Stimulated activated CD4-positive, alpha-beta T cell treated with anti-CD3 and anti-CD28 coated beads, Interleukin-4, amount 100 ng/mL, for 48 hours (primary cell): ENCODE data around the gene MYO1E.

Source experiments
- DNase-seq, 2 donors: peaks; one replicate each; pipeline ENCODE4 v3.0.0-alpha.2; 2020; ENCODE audit warnings: low read depth in 2 of 2

Gene MYO1E

DNA sequence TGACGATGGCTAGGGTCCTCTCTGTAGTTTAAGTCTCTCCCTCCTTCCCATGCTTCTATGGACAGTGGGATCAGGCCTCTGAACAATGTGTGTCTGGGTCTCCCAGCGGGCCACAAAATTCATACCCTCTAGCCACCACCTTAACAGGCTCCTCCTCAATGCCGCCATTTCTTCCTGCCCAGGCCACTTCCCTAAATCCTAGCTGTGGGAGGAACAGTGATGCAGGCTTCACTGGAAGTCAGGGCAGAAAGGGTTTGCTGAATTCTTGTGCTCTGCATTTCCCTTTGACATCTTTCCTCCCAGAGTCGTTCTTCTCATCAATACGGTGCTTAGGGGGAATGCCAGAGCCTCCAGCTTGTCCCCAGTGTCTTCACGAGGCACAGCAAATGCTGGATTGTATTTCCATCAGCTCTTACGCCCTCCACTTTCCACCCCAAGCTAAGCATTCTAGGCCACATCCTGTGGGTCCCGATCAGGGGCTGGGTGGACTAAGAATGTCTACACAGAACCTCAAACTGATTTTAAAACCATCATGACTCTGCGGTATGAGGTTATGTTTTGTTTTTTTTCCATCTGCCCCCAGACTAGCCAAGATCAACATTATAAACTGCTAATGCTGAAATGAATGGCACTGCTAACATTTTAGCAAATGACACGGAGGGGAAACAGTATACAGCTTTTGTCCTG, 177.9 kb downstream of the MYO1E start:
- no peak for DNase-seq

GRCh38 chr15:59191855-59192237, 180.8 kb downstream of the MYO1E start:
- DNase-seq: no peak

DNA sequence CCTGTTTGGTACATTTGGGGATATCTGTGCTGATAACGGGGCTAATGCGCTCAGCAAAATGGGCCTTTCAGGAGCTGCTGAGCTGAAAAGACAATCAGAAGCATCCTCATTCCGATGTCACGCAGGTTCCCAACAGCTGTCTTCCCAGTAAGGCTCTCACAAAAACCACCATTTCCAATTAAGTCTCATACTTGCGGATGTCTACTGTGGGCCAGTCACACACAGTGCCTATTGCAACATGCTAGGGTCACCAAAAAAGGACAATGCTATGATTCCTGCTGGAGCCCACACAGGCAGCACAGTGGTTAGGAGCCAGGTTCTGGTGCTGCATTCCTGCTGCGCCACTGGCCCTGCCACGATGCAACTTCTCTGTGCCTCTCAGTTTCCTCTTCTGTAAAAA, 182.4 kb downstream of the MYO1E start:
- no peak for DNase-seq

DNA sequence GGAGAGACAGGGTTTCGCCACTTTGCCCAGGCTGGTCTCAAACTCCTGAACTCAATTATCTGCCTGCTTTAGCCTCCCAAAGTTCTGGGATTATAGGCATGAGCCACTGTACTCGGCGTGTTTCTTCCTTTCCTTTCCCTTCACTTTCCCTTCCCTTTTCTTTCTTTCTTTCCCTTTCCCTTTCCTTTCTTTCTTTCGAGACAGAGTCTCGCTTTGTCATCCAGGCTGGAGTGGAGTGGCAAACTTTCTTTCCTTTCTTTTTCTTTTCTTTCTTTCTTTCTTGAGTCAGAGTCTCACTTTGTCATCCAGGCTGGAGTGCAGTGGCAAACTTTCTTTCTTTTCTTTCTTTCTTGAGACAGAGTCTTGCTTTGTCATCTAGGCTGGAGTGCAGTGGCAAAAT, 183.4 kb downstream of the MYO1E start:
- no peak for DNase-seq

DNA sequence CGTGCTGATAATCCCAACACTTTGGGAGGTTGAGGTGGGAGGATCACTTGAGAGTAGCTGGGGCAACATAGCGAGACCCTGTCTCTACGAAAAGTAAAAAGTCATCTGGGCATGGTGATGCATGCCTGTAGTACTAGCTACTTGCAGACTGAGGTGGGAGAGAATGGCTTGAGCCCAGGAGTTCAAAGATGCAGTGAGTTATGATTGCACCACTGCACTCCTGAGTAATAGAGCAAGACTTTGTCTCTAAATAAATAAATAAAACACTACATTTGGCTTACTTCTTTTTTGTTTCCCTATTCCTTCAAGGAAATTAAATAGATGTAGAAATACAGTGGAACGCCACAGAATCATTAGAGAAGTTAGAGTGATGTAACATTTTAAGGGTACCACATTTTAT, 186.2 kb downstream of the MYO1E start:
- no peak for DNase-seq

- no peak for DNase-seq
Observed at GRCh38 chr15:59185725-59186124, 186.9 kb downstream of the MYO1E start.

- no peak for DNase-seq
Observed at GRCh38 chr15:59180945-59181600, 191.6 kb downstream of the MYO1E start.

DNA sequence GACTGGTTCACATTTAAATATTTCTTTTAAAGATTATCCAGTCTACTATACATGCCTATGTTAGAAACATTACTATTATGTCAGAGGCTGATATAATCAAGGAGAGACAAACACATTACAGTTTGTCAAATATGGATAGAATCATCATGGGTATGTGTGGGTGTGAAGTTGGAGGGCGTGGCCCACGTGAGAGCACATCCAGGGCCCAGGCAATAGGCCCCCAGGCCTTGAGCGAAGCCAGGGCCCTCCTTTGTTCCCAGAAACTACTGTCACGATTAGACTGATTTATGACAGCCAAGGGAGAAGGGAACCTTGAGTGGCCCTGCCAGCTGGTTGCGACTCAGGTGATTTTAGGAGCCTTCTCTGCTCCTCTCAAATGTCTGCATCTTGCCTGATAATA, 193.0 kb downstream of the MYO1E start:
- DNase-seq: no peak

DNA sequence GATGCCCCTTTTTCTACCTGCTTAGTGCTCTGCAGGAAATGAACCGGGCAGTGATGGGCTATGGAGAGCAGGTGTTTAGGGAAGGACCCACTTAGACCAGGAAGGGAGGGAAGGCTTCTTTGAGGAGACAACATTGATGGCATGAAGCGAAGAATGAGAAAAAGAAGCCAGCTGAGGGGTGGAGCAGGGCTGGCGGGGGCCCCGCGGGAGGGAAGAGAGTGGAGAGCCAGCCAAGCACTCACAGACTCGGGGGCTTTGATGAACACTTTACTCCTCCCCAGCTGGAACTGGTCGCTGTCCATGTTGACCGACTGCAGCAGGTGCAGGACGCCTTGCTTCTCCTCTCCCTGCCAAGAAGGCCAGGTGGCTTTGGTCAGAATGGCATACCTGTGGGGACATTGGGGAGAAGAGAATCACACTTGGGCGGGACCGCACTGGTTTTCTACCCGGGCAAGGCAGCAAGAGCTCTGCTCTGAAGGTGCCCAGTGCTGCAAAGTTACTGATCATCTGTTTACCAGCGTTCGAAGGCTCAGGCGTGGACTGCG, 194.4 kb downstream of the MYO1E start:
- DNase-seq: no peak

DNA sequence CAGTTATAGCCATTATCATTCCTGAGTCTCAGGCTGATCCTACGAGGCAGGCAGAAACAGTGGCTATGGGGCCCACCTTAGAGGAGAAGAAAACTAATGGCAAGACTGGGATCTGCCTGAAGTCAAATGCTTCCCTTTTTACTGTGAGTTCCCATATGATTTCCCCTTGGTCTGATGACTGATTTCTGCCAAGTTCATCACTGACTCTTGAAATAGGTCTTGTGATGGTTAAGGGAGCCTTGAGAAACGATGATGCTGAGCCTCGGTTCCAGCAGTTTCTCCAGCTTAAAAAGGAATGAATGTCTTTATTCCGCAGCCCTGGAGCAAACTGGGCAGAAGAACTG, 195.4 kb downstream of the MYO1E start:
- DNase-seq: no peak

- DNase-seq: no peak
Observed at GRCh38 chr15:59176653-59177316, 195.9 kb downstream of the MYO1E start.

DNA sequence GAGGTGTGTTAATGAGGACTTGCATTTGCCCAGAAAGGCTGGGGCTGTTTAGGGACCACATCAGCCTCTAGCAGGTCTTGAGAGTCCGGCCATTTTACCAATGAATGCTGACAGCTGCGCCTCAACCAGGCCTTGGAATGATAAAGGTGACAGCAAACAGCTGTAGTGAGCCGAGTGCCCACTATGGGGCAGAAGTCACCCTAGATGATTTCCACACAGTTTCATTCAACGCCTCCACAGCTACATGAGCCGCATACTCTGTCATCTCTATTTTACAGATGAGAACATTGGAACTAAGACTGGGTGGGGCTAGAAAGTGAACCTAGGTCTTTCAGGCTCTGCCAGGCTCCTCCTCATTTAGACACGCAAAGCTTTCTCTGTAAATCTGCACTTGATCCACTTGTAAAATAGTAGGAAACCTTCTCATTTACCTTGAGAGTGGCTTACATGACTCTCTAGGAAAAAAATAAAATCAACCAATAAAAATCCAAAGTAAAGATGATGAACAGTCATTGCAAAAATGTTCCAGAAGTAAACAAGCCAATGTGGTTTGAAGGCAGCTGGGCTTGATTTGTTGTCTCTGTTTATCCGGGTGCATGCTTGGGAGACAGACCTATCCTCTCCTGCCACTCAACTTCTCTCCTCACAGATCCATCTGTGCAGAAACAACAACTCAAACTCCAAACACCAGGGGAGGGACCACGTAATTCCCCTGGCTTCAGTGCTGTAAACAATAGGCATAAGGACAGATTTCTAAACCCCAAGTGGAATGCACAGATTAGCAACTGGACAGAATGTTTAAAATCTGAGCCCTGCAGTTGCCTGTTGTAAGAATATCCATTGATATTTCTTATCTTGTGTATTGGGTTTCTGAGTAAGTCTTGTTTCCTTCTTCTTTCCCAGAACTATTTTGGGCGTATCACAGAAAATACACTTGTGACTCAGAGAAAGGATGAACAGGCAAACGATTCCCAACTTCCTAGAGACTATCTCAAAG, 197.5 kb downstream of the MYO1E start:
- peak; percentile 22 to 26 for DNase-seq

- no peak for DNase-seq
Observed at GRCh38 chr15:59174151-59174834, 198.4 kb downstream of the MYO1E start.

DNA sequence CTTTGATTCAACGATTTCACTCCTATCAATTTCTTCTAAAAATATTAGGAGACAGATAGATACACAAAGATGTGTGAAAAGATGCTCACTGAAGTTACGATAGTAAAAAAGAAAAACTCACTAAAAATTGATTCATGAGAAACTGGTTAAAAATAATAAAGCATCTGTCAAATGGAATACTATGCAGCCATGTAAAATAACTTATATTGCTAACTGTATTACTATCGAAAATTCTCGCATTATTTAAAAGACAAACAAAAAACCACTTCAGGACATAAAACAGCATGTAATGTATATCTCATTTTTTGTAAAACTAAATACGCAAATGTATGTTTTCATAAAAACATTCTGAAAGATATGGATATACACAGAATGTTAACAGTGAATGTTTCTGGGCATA, 199.5 kb downstream of the MYO1E start:
- no peak for DNase-seq

DNA sequence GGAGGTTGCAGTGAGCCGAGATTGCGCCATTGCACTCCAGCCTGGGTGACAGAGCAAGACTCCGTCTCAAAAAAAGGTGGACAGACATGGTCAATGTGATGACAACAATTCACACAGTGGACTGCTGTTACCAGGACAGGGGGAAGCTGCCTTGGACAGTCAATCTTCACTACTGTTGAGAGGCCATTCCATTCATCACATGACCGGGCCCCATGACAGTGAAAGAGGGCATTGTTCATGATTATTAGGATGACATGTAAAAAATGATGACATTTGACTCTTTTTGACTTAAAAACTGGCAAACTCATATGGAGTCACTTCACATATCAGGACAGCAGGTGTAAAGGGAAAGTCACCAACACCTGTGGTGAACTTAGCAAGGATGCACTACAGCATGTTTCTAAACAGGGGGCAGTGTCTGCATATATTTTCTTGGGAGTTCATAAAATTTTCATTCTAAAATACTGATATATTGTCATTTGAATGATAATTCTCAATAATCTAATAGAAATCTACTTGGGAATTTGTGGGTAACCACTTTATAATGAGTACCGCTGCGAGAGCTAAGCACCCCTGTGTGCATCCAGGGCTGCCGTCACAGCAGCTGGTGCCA, 200.3 kb downstream of the MYO1E start:
- no peak for DNase-seq

DNA sequence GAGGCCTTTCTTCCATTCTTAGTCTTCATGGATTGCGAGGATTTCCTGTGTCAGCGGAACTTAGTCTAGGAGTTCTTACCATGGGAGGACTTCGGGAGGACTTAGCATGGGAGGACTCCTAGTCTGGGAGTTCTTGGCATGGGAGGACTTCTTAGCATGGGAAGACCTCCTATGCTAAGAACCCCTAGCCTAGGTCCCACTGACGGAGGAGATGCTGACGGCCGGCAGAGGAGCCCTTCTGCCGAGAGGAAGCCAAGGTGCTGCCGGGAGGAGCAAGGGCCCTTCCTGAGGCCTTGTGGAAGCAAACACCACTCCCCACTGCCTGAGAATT, 201.6 kb downstream of the MYO1E start:
- no peak for DNase-seq

DNA sequence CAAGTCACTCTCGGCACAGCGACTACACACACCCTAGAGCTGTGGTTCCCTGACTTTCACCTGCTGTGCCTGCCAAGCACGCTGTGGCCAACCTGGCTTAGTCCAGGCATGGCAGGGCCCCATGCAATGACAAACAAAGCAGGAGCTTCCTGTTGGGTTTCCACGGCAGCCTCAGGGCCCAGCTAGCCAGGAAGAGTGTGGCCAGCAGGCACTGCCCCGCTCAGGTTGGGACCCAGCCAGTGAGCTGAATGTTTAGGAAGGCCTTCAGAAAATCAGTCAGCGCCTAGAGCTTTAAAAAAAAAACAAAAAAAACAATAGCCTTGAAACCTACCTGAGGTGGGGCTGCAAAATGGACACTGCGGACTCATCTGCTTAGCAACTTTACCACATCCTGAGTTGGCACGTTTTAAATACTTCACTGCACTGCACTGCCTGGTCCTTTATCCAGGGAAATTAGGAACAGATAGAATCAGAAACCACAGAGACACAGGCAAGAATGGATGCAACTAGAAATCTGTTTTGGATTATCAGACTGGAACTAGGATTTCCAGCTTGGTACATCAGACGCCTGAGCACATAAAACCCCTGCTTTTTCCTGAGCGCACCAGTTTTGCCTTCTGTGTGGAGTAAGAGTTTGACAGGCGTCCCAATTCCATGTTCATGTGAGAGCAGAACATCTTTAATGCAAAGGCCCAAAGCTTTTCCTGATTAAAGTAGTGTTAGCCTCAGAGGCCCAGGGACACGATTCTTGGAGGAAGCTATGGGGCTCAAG, 202.2 kb downstream of the MYO1E start:
- no peak for DNase-seq

- DNase-seq: no peak
Observed at GRCh38 chr15:59169251-59169708, 203.4 kb downstream of the MYO1E start.

DNA sequence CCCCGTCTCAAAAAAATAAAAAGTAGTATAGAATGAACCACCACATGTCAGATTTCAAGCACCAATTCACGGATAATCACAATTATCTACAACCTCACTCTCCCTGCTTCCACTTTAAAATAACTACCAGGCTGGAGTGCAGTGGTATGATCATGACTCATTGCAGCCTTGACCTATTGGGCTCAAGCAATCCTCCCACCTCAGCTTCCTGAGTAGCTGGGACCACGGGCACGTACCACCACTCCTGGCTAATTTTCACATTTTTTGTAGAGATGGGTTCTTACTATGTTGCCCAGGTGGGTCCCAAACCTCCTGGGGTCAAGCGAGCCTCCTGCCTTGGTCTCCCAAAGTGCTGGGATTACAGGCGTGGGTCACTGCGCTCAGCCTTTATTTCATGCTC, 204.1 kb downstream of the MYO1E start:
- no peak for DNase-seq
